A549 treated with ZK216348 at 1 μM for 4 hours (cell line): ENCODE measurements around the gene CDC14A. TPM values are rescaled to one million over a fixed set of nuclear protein-coding genes. Genes with fewer than 3 reads are reported as not detected.

Experiments
- total RNA-seq: library from RNA; stranded (reverse); fragments of 200-300 nt; extraction: Qiagen RNA extraction; gene quantifications from 5 replicates; pipeline ENCODE4 v1.2.3, GENCODE V29; 2022; ENCODE audit warnings: low read depth

CDC14A gene
- 2.1 to 3.1 TPM (median 2.6 TPM) in 5 replicates for total RNA-seq

GRCh38 chr1:100352267-100353070, at the start of gene CDC14A:
TSS of gene CDC14A (plus strand) at chr1:100352506. CDS start at chr1:100352955, 449 bp downstream.

Other genes with a start within 250 kb of the CDC14A start
- gene SASS6, start 219.6 kb upstream of the CDC14A start, total RNA-seq = 2.3 to 4.9 TPM (median 4.0 TPM) in 5 replicates
- 3.5 to 8.9 TPM (median 6.3 TPM) in 5 replicates for gene TRMT13, start 219.3 kb upstream of the CDC14A start, total RNA-seq
- 0.11 to 0.23 TPM (median 0.20 TPM) in 3 of 5 replicates, not detected in the others for gene LRRC39, start 174.2 kb upstream of the CDC14A start, total RNA-seq
- 2.3 to 4.6 TPM (median 3.8 TPM) in 5 replicates for gene DBT, start 102.7 kb upstream of the CDC14A start, total RNA-seq
- 21.1 to 25.9 TPM (median 22.8 TPM) in 5 replicates for gene RTCA, start 86.3 kb upstream of the CDC14A start, total RNA-seq
- gene GPR88, start 185.6 kb downstream of the CDC14A start, total RNA-seq = not detected in 5 replicates